Mesodermal cell (in vitro differentiated cells): Measurements from ENCODE around the gene ATRN.
"Not testable (repeated sequence)": the region's sequence is repeated elsewhere in the genome, so short reads cannot be mapped to it uniquely, and the experiment has no call there.

Source experiments
- H3K27ac ChIP-seq: 2 replicates; pipeline ENCODE4 v1.7.0; 2013; ENCODE audit warnings: mild to moderate bottlenecking, low read depth, low read length, moderate library complexity; ENCODE audit not compliant: severe bottlenecking
- H3K36me3 ChIP-seq: 2 replicates; pipeline ENCODE4 v1.7.1; 2013; ENCODE audit warnings: mild to moderate bottlenecking, low read length, moderate library complexity; ENCODE audit not compliant: control insufficient read depth, insufficient read depth
- H3K4me1 ChIP-seq: one replicate; pipeline ENCODE4 v1.7.1; 2013; ENCODE audit warnings: mild to moderate bottlenecking, low read length; ENCODE audit not compliant: insufficient read depth, control insufficient read depth, poor library complexity, severe bottlenecking
- H3K4me3 ChIP-seq: 2 replicates; pipeline ENCODE4 v1.7.0; 2013; ENCODE audit warnings: low read length, control low read depth, mild to moderate bottlenecking; ENCODE audit not compliant: insufficient read depth, poor library complexity, severe bottlenecking; ENCODE audit errors: extremely low read depth
- H3K9me3 ChIP-seq: 2 replicates; pipeline ENCODE4 v1.7.1; 2013; ENCODE audit warnings: mild to moderate bottlenecking, low read length, moderate library complexity; ENCODE audit not compliant: control insufficient read depth
- WGBS, 2 experiments: methylation state at CpG; one replicate each; pipeline ENCODE4 v1.1.5; 2013; ENCODE audit warnings: missing lambda C conversion rate in 2 of 2; ENCODE audit not compliant: insufficient coverage in 2 of 2; 5-methylcytosine and 5-hydroxymethylcytosine counted together

ATRN gene

GRCh38 chr20:3514012-3514642 is 43.3 kb downstream of the ATRN start:
- Histone ChIP-seq H3K36me3 (no peaks in the 10 kb centered on the region), H3K27ac (no peak overlapping the region), H3K4me1 (no peaks in the 10 kb centered on the region), H3K9me3 (no peaks in the 10 kb centered on the region), H3K4me3 (no peak overlapping the region)
- WGBS, 2 experiments, result no CpG with 5 or more reads among the region's 3 CpGs

GRCh38 chr20:3515379-3516170 is 44.8 kb downstream of the ATRN start:
- WGBS, 2 experiments, result 80 to 100% methylated on average over 1 to 2 of the region's 3 CpGs
- Histone ChIP-seq H3K36me3 (no peaks in the 10 kb centered on the region), H3K4me1 (no peaks in the 10 kb centered on the region), H3K9me3 (no peaks in the 10 kb centered on the region), H3K27ac (no peak overlapping the region), H3K4me3 (no peak overlapping the region)

- Histone ChIP-seq H3K4me3 (no peak overlapping the region), H3K27ac (no peak overlapping the region), H3K4me1 (no peaks in the 10 kb centered on the region), H3K36me3 (no peaks in the 10 kb centered on the region), H3K9me3 (peaks cover 3% of the 10 kb centered on the region)
- 88 to 96% methylated on average over 4 of the region's 5 CpGs for WGBS, 2 experiments
Measured at GRCh38 chr20:3521852-3522740, 51.3 kb downstream of the ATRN start.

- H3K36me3 ChIP-seq, H3K4me1 ChIP-seq, H3K4me3 ChIP-seq, H3K27ac ChIP-seq, H3K9me3 ChIP-seq: not testable (repeated sequence)
- WGBS, 2 experiments, result 60 to 80% methylated on average over 1 to 2 of the region's 5 CpGs
Measured at GRCh38 chr20:3524696-3525095, 53.9 kb downstream of the ATRN start.

GRCh38 chr20:3532089-3532615 is 61.3 kb downstream of the ATRN start:
- H3K27ac ChIP-seq, result no peak overlapping the region
- no peaks in the 10 kb centered on the region for H3K9me3 ChIP-seq
- 83 to 100% methylated on average over 1 of the region's 3 CpGs for WGBS, 2 experiments
- no peaks in the 10 kb centered on the region for H3K4me1 ChIP-seq
- H3K36me3 ChIP-seq, result no peaks in the 10 kb centered on the region
- no peak overlapping the region for H3K4me3 ChIP-seq

GRCh38 chr20:3537733-3538132 is 66.9 kb downstream of the ATRN start:
- not testable (repeated sequence) for H3K4me3 ChIP-seq, H3K27ac ChIP-seq, H3K36me3 ChIP-seq, H3K4me1 ChIP-seq, H3K9me3 ChIP-seq
- WGBS, 2 experiments, result no CpG with 5 or more reads among the region's 1 CpG

GRCh38 chr20:3539311-3540107 is 68.7 kb downstream of the ATRN start:
- peaks cover 6% of the 10 kb centered on the region for H3K4me1 ChIP-seq
- no peaks in the 10 kb centered on the region for H3K36me3 ChIP-seq
- H3K9me3 ChIP-seq, result no peaks in the 10 kb centered on the region
- WGBS, 2 experiments, result 78 to 94% methylated on average over 2 of the region's 3 CpGs
- no peak overlapping the region for H3K27ac ChIP-seq
- H3K4me3 ChIP-seq, result no peak overlapping the region

- H3K36me3 ChIP-seq, result peaks cover 5% of the 10 kb centered on the region
- H3K9me3 ChIP-seq, result no peaks in the 10 kb centered on the region
- H3K27ac ChIP-seq, result no peak overlapping the region
- peaks cover 6% of the 10 kb centered on the region for H3K4me1 ChIP-seq
- no peak overlapping the region for H3K4me3 ChIP-seq
- WGBS, 2 experiments, result 80 to 91% methylated on average over 1 to 4 of the region's 5 CpGs
Measured at GRCh38 chr20:3541887-3542721, 71.3 kb downstream of the ATRN start.

GRCh38 chr20:3543901-3544507 is 73.2 kb downstream of the ATRN start:
- H3K9me3 ChIP-seq, result no peaks in the 10 kb centered on the region
- H3K36me3 ChIP-seq, result peaks cover 10% of the 10 kb centered on the region
- 90 to 96% methylated on average over 2 to 4 of the region's 6 CpGs for WGBS, 2 experiments
- peaks cover 6% of the 10 kb centered on the region for H3K4me1 ChIP-seq
- no peak overlapping the region for H3K4me3 ChIP-seq
- no peak overlapping the region for H3K27ac ChIP-seq
